Lung (tissue), 12 donors: ENCODE data around the gene SLCO2A1. TPM values are rescaled to one million over a fixed set of nuclear protein-coding genes. Genes with fewer than 3 reads are reported as not detected.

Experiments
- ATAC-seq: fragments of 200-7000 bp; cut with Tn5 transposase; one replicate; pipeline ENCODE4 v1.9.1; 2020; ENCODE audit warnings: moderate number of reproducible peaks; ENCODE audit not compliant: insufficient read depth, low FRiP score
- DNase-seq, 3 donors: peaks; one replicate each; pipeline ENCODE4 v3.0.0-alpha.2; 2013 to 2017
- H3K27ac ChIP-seq, 2 donors: one replicate each; pipeline ENCODE4 v1.5.1; 2013; ENCODE audit warnings: mild to moderate bottlenecking in 2 of 2, moderate library complexity in 2 of 2, control low read depth in 1 of 2, inconsistent platforms in 1 of 2, low read depth in 1 of 2, low read length in 1 of 2
- H3K27me3 ChIP-seq, 3 donors: one replicate each; pipeline ENCODE4 v1.5.1; 2013; ENCODE audit warnings: low read length in 2 of 3; ENCODE audit not compliant: control insufficient read depth in 3 of 3, insufficient read depth in 3 of 3
- H3K36me3 ChIP-seq, 4 donors: one replicate each; pipeline ENCODE4 v1.5.1; 2013; ENCODE audit warnings: low read length in 4 of 4, mild to moderate bottlenecking in 1 of 4, moderate library complexity in 1 of 4; ENCODE audit not compliant: control insufficient read depth in 4 of 4, insufficient read depth in 4 of 4
- H3K4me1 ChIP-seq, 5 donors: one replicate each; pipeline ENCODE4 v1.5.1; 2013; ENCODE audit warnings: low read length in 5 of 5, mild to moderate bottlenecking in 2 of 5, moderate library complexity in 1 of 5; ENCODE audit not compliant: control insufficient read depth in 5 of 5, insufficient read depth in 5 of 5
- H3K4me3 ChIP-seq: one replicate; pipeline ENCODE4 v1.5.1; 2013; ENCODE audit warnings: mild to moderate bottlenecking, control low read depth, moderate library complexity
- H3K9ac ChIP-seq, 2 donors: one replicate each; pipeline ENCODE4 v1.5.1; 2013; ENCODE audit warnings: low read length in 2 of 2, control low read depth in 1 of 2; ENCODE audit not compliant: insufficient read depth in 1 of 2
- H3K9me3 ChIP-seq, 4 donors: one replicate each; pipeline ENCODE4 v1.5.1; 2013; ENCODE audit warnings: low read length in 3 of 4, mild to moderate bottlenecking in 1 of 4, moderate library complexity in 1 of 4; ENCODE audit not compliant: control insufficient read depth in 4 of 4, insufficient read depth in 3 of 4
- CTCF ChIP-seq: IDR thresholded peaks from 2 replicates; pipeline ENCODE4 v1.5.1; 2012; ENCODE audit warnings: mild to moderate bottlenecking; ENCODE audit errors: control extremely low read depth, extremely low read depth
- WGBS, 2 donors: extraction: QIAGEN DNeasy Blood & Tissue Kit; methylation state at CpG; one replicate each; pipeline ENCODE4 v1.1.7; 2013; 5-methylcytosine and 5-hydroxymethylcytosine counted together
- polyA plus RNA-seq, 2 donors: library from polyadenylated mRNA; stranded (reverse); fragments of 200-250 nt; gene quantifications; one replicate each; pipeline ENCODE4 v1.2.1, GENCODE V29; 2013
- total RNA-seq, 2 donors: library from RNA; depleted of rRNA in 1 of 2; stranded (reverse); fragments of >200 nt in 1 of 2; gene quantifications; one replicate each; pipeline ENCODE4 v1.2.1, GENCODE V29; 2014 to 2021
- donor health status: control.
- donor health status: control.
- donor health status: Bipolar disorder and iron deficiency.
- donor health status: healthy.
- donor health status: DM: yes; HTN: yes; CAD: no.

The SLCO2A1 gene
- total and polyA plus RNA-seq, 4 donors: 27.2 to 131 (median 42.7) TPM

- Histone ChIP-seq H3K27ac (no peak overlapping the region), H3K9ac (no peak overlapping the region), H3K4me3 (no peak overlapping the region), H3K9me3 (no peaks in the 10 kb centered on the region), H3K36me3 (no peaks in the 10 kb centered on the region), H3K4me1 (peaks cover 0 to 14% (median 4%) of the 10 kb centered on the region in 5 donors), H3K27me3 (peaks cover 0 to 13% (median 10%) of the 10 kb centered on the region in 3 donors)
- 19 to 26% methylated on average over 46 to 52 of the region's 52 CpGs for WGBS, 2 donors
- TF ChIP-seq CTCF: no peak
- peak; percentile 16 for ATAC-seq
- no peak for DNase-seq
Observed at GRCh38 chr3:133894353-133895207, 135.1 kb downstream of the SLCO2A1 start.

- Histone ChIP-seq H3K36me3 (no peaks in the 10 kb centered on the region), H3K4me1 (peaks cover 0 to 14% (median 4%) of the 10 kb centered on the region in 5 donors), H3K27me3 (peaks cover 0 to 13% (median 10%) of the 10 kb centered on the region in 3 donors), H3K9ac (no peak overlapping the region), H3K9me3 (no peaks in the 10 kb centered on the region), H3K27ac (no peak overlapping the region), H3K4me3 (no peak overlapping the region)
- DNase-seq (no peak), ATAC-seq (no peak)
- WGBS, 2 donors: 93 to 97% methylated on average over 6 of the region's 6 CpGs
- TF ChIP-seq CTCF: no peak
Observed at GRCh38 chr3:133893683-133894352, 135.9 kb downstream of the SLCO2A1 start.

- Histone ChIP-seq H3K4me3 (no peak overlapping the region), H3K27me3 (peaks cover 0 to 10% (median 10%) of the 10 kb centered on the region in 3 donors), H3K4me1 (peaks cover 0 to 14% (median 4%) of the 10 kb centered on the region in 5 donors), H3K27ac (no peak overlapping the region), H3K36me3 (no peaks in the 10 kb centered on the region), H3K9ac (no peak overlapping the region), H3K9me3 (no peaks in the 10 kb centered on the region)
- WGBS, 2 donors: 45 to 61% methylated on average over 6 of the region's 6 CpGs
- no peak for TF ChIP-seq CTCF
- ATAC-seq (no peak), DNase-seq (no peak)
Observed at GRCh38 chr3:133892541-133893231, 137.0 kb downstream of the SLCO2A1 start.
